Ovary (tissue), 9 donors: Measurements from ENCODE around the gene TRIO. TPM values are rescaled to one million over a fixed set of nuclear protein-coding genes. Genes with fewer than 3 reads are reported as not detected.
A peak's percentile ranks its signal among the peaks of the same experiment; 100 is the strongest.

ENCODE experiments used
- DNase-seq, 5 donors: peaks; one replicate each; pipeline ENCODE4 v3.0.0-alpha.2; 2019 to 2020
- H3K27ac ChIP-seq, 2 donors: fragments of 200-600 bp; one replicate each; pipeline versions ENCODE4 v1.5.1 to v1.8.0; 2019 to 2022
- H3K27me3 ChIP-seq: fragments of 200-600 bp; one replicate; pipeline ENCODE4 v1.8.0; 2022
- H3K36me3 ChIP-seq: fragments of 200-600 bp; sonication (generic); one replicate; pipeline ENCODE4 v1.5.1; 2019
- H3K4me1 ChIP-seq: one replicate; pipeline ENCODE4 v1.8.1; 2013; ENCODE audit warnings: mild to moderate bottlenecking, moderate library complexity; ENCODE audit not compliant: insufficient read depth
- H3K4me3 ChIP-seq: fragments of 200-600 bp; sonication (generic); one replicate; pipeline ENCODE4 v1.5.1; 2017
- H3K9me3 ChIP-seq, 2 donors: fragments of 200-600 bp in 1 of 2; sonication (generic) in 1 of 2; one replicate each; pipeline versions ENCODE4 v1.5.1 to v1.8.1; 2013 to 2019; ENCODE audit warnings: mild to moderate bottlenecking in 1 of 2, moderate library complexity in 1 of 2
- CTCF ChIP-seq, 3 donors: fragments of 450-650 bp in 2 of 3; fragments of 200-600 bp in 1 of 3; IDR thresholded peaks; one replicate each; pipeline versions ENCODE4 v1.5.1 to v1.8.0; 2016 to 2022; ENCODE audit warnings: antibody characterized with exemption in 3 of 3, mild to moderate bottlenecking in 1 of 3
- EP300 ChIP-seq: sonication (generic); formaldehyde crosslinking; IDR thresholded peaks from one replicate; pipeline ENCODE4 v1.6.1; 2017; ENCODE audit warnings: antibody characterized with exemption
- POLR2A ChIP-seq: fragments of 450-650 bp; IDR thresholded peaks from one replicate; pipeline ENCODE4 v1.6.1; 2017; ENCODE audit warnings: antibody characterized with exemption, mild to moderate bottlenecking, moderate library complexity
- WGBS, 3 donors: extraction: QIAGEN DNeasy Blood & Tissue Kit in 1 of 3; methylation state at CpG; one replicate each; pipeline versions ENCODE4 v1.1.5 to v1.1.7; 2013 to 2017; 5-methylcytosine and 5-hydroxymethylcytosine counted together
- intact Hi-C, 4 donors: fragments of 100-400 bp; cut with DNase I; formaldehyde crosslinking; loops; one replicate each; pipeline versions ENCODE4 v1.11.0 to v1.15.1; 2022 to 2023
- polyA plus RNA-seq, 2 donors: library from polyadenylated mRNA; stranded (reverse); fragments of 200-250 nt in 1 of 2; fragments of 350-450 nt in 1 of 2; fragmentation: Illumina TruSeq in 1 of 2; extraction: RNeasy Lipid Tissue Mini Kit (QIAGEN cat#74804) in 1 of 2; gene quantifications; one replicate each; pipeline ENCODE4 v1.2.3, GENCODE V29; 2013 to 2014
- total RNA-seq, 7 donors: library from RNA; depleted of rRNA in 2 of 7; stranded (reverse); fragments of >200 nt in 2 of 7; fragmentation: NEBNext Ultra II Directional in 3 of 7; extraction: Animal tissue kit (Norgen Biotek cat#: 25700) in 3 of 7; gene quantifications; one replicate each; pipeline versions ENCODE4 v1.1.0 to v1.2.4, GENCODE V29; 2016 to 2023
- donor health status: DM: no; HTN: no; CAD: no; lungs with moderate emphysema.
- donor health status: DM: no; HTN: no; CAD: no.
- donor health status: Bipolar disorder and iron deficiency.
- donor health status: DM: yes; HTN: yes; CAD: no.
- donor health status: DM: no; HTN: no; CAD: no.
- donor health status: DM: yes; HTN: yes; CAD: no.

Gene TRIO
- total and polyA plus RNA-seq, 9 donors: 58.4 to 268 (median 125) TPM

GRCh38 chr5:14439087-14439871 is 296.1 kb downstream of the TRIO start:
- TF ChIP-seq CTCF (IDR thresholded peaks at IDR 0.05) (no peak), EP300 (no peak), POLR2A (no peak)
- no peak for DNase-seq
- H3K36me3 ChIP-seq: no peaks in the 10 kb centered on the region
- no peaks in the 10 kb centered on the region for H3K27me3 ChIP-seq
- WGBS, 3 donors: 40 to 54% (median 45%) methylated on average over 14 of the region's 14 CpGs
- H3K9me3 ChIP-seq: no peaks in the 10 kb centered on the region
- peaks cover 4% of the 10 kb centered on the region for H3K4me1 ChIP-seq
- peak overlapping the region in 1 of 2 donors; percentile 75 for H3K27ac ChIP-seq
- intact Hi-C loops: no loop called here
- H3K4me3 ChIP-seq: no peak overlapping the region

DNA sequence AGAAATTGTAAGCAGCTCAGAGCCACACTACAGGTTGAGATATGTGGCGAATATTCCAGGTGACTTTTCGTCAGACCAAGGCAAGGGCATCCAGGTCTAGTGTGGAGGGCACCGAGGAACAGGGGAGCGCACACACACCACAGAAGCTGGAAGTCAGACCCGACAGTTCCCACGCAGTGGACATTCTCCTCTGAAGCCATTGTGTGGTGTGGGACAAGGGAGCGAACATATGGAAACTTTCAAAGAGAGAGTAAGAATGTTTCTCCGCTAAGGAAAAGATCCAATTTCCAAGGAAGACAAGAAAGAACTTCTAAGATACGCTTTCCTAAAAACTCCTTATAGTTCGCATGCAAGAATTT is 297.1 kb downstream of the TRIO start:
- H3K36me3 ChIP-seq: no peaks in the 10 kb centered on the region
- intact Hi-C loops: no loop called here
- H3K27ac ChIP-seq: peak overlapping the region; percentile 33 to 75
- no peak for TF ChIP-seq CTCF (IDR thresholded peaks at IDR 0.05)
- no peak for TF ChIP-seq EP300
- TF ChIP-seq POLR2A: no peak
- WGBS, 3 donors: 11 to 17% (median 12%) methylated on average over 10 of the region's 10 CpGs
- H3K4me3 ChIP-seq: peak overlapping the region; percentile 27
- H3K9me3 ChIP-seq: no peaks in the 10 kb centered on the region
- no peak for DNase-seq
- H3K27me3 ChIP-seq: no peaks in the 10 kb centered on the region
- H3K4me1 ChIP-seq: peaks cover 1% of the 10 kb centered on the region

GRCh38 chr5:14440582-14441431 is 297.7 kb downstream of the TRIO start:
- peaks cover 2% of the 10 kb centered on the region for H3K4me1 ChIP-seq
- peak; percentile 64 to 83 (median 74) for DNase-seq
- H3K4me3 ChIP-seq: peak overlapping the region; percentile 27
- no peaks in the 10 kb centered on the region for H3K36me3 ChIP-seq
- TF ChIP-seq CTCF (IDR thresholded peaks at IDR 0.05) (no peak), EP300 (no peak), POLR2A (peak; percentile 37)
- peak overlapping the region; percentile 33 to 75 for H3K27ac ChIP-seq
- H3K9me3 ChIP-seq: no peaks in the 10 kb centered on the region
- no peaks in the 10 kb centered on the region for H3K27me3 ChIP-seq
- intact Hi-C loops: no loop called here
- 4 to 11% (median 8%) methylated on average over 29 to 40 of the region's 40 CpGs for WGBS, 3 donors

- Histone ChIP-seq H3K27ac (peak overlapping the region in 1 of 2 donors; percentile 17), H3K36me3 (no peaks in the 10 kb centered on the region), H3K9me3 (no peaks in the 10 kb centered on the region), H3K27me3 (no peaks in the 10 kb centered on the region), H3K4me3 (peak overlapping the region; percentile 27), H3K4me1 (peaks cover 5% of the 10 kb centered on the region)
- no peak for DNase-seq
- intact Hi-C loops: no loop called here
- WGBS, 3 donors: 11 to 27% (median 14%) methylated on average over 4 of the region's 4 CpGs
- TF ChIP-seq CTCF (IDR thresholded peaks at IDR 0.05) (no peak), POLR2A (no peak), EP300 (no peak)
These were observed 298.5 kb downstream of the TRIO start for GRCh38 chr5:14441641-14442040.
